Hepatocyte (in vitro differentiated cells): Measurements from ENCODE around the gene ALOXE3. TPM values are rescaled to one million over a fixed set of nuclear protein-coding genes. Genes with fewer than 3 reads are reported as not detected.

ENCODE experiments used
- DNase-seq: peaks from one replicate; pipeline ENCODE4 v3.0.0-alpha.2; 2016; ENCODE audit warnings: low spot score
- H2AFZ ChIP-seq: fragments of 200-600 bp; sonication (generic); 2 replicates; pipeline ENCODE4 v1.6.0; 2016; ENCODE audit warnings: antibody characterized with exemption, mild to moderate bottlenecking
- H3K27ac ChIP-seq: fragments of 200-600 bp; sonication (generic); 2 replicates; pipeline ENCODE4 v1.5.1; 2016; ENCODE audit warnings: mild to moderate bottlenecking
- H3K27me3 ChIP-seq: fragments of 200-600 bp; sonication (generic); 2 replicates; pipeline ENCODE4 v1.6.1; 2016
- H3K36me3 ChIP-seq: fragments of 200-600 bp; sonication (generic); replicated peaks from 2 replicates; pipeline ENCODE4 v1.5.1; 2016; ENCODE audit warnings: low read depth; ENCODE audit not compliant: insufficient read depth
- H3K4me1 ChIP-seq: fragments of 200-600 bp; sonication (generic); 2 replicates; pipeline ENCODE4 v1.5.1; 2016; ENCODE audit warnings: mild to moderate bottlenecking, moderate library complexity; ENCODE audit not compliant: insufficient read depth
- H3K4me2 ChIP-seq: fragments of 200-600 bp; sonication (generic); 2 replicates; pipeline ENCODE4 v1.6.0; 2016
- H3K4me3 ChIP-seq: fragments of 200-600 bp; sonication (generic); 2 replicates; pipeline ENCODE4 v1.5.1; 2016; ENCODE audit warnings: mild to moderate bottlenecking
- H3K79me2 ChIP-seq: fragments of 200-600 bp; sonication (generic); 2 replicates; pipeline ENCODE4 v1.6.0; 2017; ENCODE audit warnings: mild to moderate bottlenecking
- H3K9me2 ChIP-seq: fragments of 200-600 bp; sonication (generic); replicated peaks from 2 replicates; pipeline ENCODE4 v1.6.0; 2017; ENCODE audit warnings: mild to moderate bottlenecking; ENCODE audit not compliant: insufficient read depth
- H3K9me3 ChIP-seq: fragments of 200-600 bp; sonication (generic); 2 replicates; pipeline ENCODE4 v1.5.1; 2016; ENCODE audit warnings: low read depth, mild to moderate bottlenecking
- H4K20me1 ChIP-seq: fragments of 200-600 bp; sonication (generic); 2 replicates; pipeline ENCODE4 v1.6.0; 2016; ENCODE audit warnings: mild to moderate bottlenecking; ENCODE audit not compliant: insufficient read depth, poor library complexity, severe bottlenecking
- EZH2 ChIP-seq: fragments of 200-600 bp; sonication (generic); IDR thresholded peaks from 2 replicates; pipeline ENCODE4 v1.6.1; 2016; ENCODE audit warnings: antibody characterized with exemption, mild to moderate bottlenecking, borderline replicate concordance
- EZH2phosphoT487 ChIP-seq: fragments of 200-600 bp; sonication (generic); IDR thresholded peaks from one replicate; pipeline ENCODE4 v1.6.1; 2018; ENCODE audit warnings: antibody characterized with exemption, mild to moderate bottlenecking, low read depth, moderate library complexity; ENCODE audit not compliant: unreplicated experiment, severe bottlenecking
- WGBS: methylation state at CpG from one replicate; pipeline ENCODE4 v1.1.6; 2016; ENCODE audit warnings: low lambda C conversion rate; ENCODE audit errors: missing lambda C conversion rate; 5-methylcytosine and 5-hydroxymethylcytosine counted together
- polyA plus RNA-seq: library from polyadenylated mRNA; unstranded; fragments of >200 nt; fragmentation: Nextera tagmentation; extraction: Ambion mirVana; gene quantifications from 2 replicates; pipeline ENCODE4 v1.2.1, GENCODE V29; 2016
- total RNA-seq: library from RNA; depleted of rRNA; stranded (reverse); fragments of >200 nt; gene quantifications from 2 replicates; pipeline ENCODE4 v1.2.3, GENCODE V29; 2014
- TF ChIP-seq, protein P1 (sequence below): fragments of 200-600 bp; sonication (generic); IDR thresholded peaks from 2 replicates; pipeline ENCODE4 v1.5.1; 2016; ENCODE audit warnings: antibody characterized with exemption, mild to moderate bottlenecking; ENCODE audit not compliant: poor library complexity

ALOXE3 gene
- total and polyA plus RNA-seq, 2 experiments from 2014 or later, result 0.77 to 1.5 TPM

DNA sequence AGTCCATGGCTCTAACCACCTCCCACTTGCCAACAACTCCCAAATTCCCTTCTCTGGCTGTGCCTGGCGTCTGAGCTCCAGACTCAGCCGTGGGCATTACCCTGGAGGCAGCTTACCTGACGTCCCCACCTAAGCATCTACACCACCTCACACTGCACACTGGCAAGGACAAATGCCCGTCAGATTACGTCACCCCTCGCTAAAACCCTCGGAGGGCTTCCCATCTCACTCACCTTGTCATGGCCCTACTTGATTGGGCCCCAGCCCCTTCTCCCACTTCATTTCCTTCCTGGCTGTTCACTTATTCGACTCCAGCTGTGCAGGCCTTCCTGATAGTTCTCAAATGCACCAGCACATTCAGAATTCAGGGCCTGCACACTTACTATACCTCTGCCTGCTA is 13.4 kb downstream of the ALOXE3 start:
- no peak for DNase-seq
- no peaks in the 10 kb centered on the region for H3K9me2 ChIP-seq
- no peak overlapping the region for H2AFZ ChIP-seq
- TF ChIP-seq EZH2phosphoT487 (no peak), EZH2 (no peak)
- TF ChIP-seq, protein P1, sequence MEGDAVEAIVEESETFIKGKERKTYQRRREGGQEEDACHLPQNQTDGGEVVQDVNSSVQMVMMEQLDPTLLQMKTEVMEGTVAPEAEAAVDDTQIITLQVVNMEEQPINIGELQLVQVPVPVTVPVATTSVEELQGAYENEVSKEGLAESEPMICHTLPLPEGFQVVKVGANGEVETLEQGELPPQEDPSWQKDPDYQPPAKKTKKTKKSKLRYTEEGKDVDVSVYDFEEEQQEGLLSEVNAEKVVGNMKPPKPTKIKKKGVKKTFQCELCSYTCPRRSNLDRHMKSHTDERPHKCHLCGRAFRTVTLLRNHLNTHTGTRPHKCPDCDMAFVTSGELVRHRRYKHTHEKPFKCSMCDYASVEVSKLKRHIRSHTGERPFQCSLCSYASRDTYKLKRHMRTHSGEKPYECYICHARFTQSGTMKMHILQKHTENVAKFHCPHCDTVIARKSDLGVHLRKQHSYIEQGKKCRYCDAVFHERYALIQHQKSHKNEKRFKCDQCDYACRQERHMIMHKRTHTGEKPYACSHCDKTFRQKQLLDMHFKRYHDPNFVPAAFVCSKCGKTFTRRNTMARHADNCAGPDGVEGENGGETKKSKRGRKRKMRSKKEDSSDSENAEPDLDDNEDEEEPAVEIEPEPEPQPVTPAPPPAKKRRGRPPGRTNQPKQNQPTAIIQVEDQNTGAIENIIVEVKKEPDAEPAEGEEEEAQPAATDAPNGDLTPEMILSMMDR, result no peak
- no peak overlapping the region for H3K4me2 ChIP-seq
- H3K4me3 ChIP-seq, result no peak overlapping the region
- no peaks in the 10 kb centered on the region for H3K79me2 ChIP-seq
- H3K4me1 ChIP-seq, result peaks cover 3% of the 10 kb centered on the region
- no peaks in the 10 kb centered on the region for H3K9me3 ChIP-seq
- no peaks in the 10 kb centered on the region for H3K27me3 ChIP-seq
- H3K27ac ChIP-seq, result no peak overlapping the region
- H3K36me3 ChIP-seq, result no peaks in the 10 kb centered on the region
- no peaks in the 10 kb centered on the region for H4K20me1 ChIP-seq
- WGBS, result 84% methylated on average over 8 of the region's 8 CpGs

DNA sequence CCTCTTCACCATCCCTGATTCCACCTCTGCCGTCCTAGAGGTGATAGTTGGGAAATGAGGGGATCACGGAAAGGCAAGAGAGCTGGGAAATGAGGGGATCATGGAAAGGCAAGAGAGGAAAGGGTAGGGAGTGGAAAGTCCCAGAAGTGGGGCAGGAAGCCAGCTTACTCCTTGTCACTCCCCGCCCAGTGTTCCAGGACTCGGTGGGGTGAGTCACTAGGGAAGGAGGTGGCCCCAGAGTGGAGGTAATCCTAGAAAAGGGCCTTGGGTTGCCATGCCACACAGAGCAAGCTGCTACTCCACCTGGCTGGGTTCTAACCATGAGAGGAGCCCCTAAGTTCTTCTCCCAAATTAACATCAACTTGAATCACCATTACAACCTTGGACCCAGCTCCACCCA is 14.8 kb downstream of the ALOXE3 start:
- no peaks in the 10 kb centered on the region for H3K79me2 ChIP-seq
- no peak overlapping the region for H3K4me2 ChIP-seq
- no peaks in the 10 kb centered on the region for H3K9me3 ChIP-seq
- H3K9me2 ChIP-seq, result no peaks in the 10 kb centered on the region
- no peak overlapping the region for H2AFZ ChIP-seq
- no peak for DNase-seq
- no peak overlapping the region for H3K27ac ChIP-seq
- 88% methylated on average over 4 of the region's 4 CpGs for WGBS
- H3K27me3 ChIP-seq, result no peaks in the 10 kb centered on the region
- H4K20me1 ChIP-seq, result no peaks in the 10 kb centered on the region
- H3K4me1 ChIP-seq, result no peaks in the 10 kb centered on the region
- no peaks in the 10 kb centered on the region for H3K36me3 ChIP-seq
- no peak overlapping the region for H3K4me3 ChIP-seq
- TF ChIP-seq EZH2 (no peak), EZH2phosphoT487 (no peak)
- TF ChIP-seq, protein P1, result no peak

DNA sequence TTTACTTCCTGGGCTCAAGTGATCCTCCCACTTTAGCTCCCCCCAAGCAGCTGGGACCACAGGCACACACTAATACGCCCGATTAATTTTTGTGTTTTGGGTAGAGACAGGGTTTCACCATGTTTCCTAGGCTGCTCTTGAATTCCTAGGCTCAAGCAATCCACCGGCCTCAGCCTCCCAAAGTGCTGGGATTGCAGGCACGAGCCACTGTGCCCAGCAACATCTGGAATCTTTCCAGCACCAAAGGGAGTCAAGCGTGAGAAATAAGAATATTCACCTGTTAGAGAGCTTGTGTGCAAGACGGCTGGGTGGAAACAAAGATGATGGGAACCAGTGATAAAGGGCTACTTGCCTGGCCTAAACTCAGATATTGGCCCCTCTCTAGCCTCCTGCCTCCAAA is 16.6 kb downstream of the ALOXE3 start:
- no peak overlapping the region for H3K4me3 ChIP-seq
- H3K9me3 ChIP-seq, result no peaks in the 10 kb centered on the region
- TF ChIP-seq EZH2phosphoT487, result no peak
- TF ChIP-seq EZH2, result no peak
- TF ChIP-seq, protein P1, result no peak
- H3K4me2 ChIP-seq, result no peak overlapping the region
- H4K20me1 ChIP-seq, result no peaks in the 10 kb centered on the region
- no peak overlapping the region for H2AFZ ChIP-seq
- H3K4me1 ChIP-seq, result no peaks in the 10 kb centered on the region
- no peaks in the 10 kb centered on the region for H3K9me2 ChIP-seq
- H3K36me3 ChIP-seq, result no peaks in the 10 kb centered on the region
- no peak for DNase-seq
- H3K79me2 ChIP-seq, result no peaks in the 10 kb centered on the region
- no peak overlapping the region for H3K27ac ChIP-seq
- WGBS, result 67% methylated on average over 6 of the region's 6 CpGs
- H3K27me3 ChIP-seq, result no peaks in the 10 kb centered on the region

DNA sequence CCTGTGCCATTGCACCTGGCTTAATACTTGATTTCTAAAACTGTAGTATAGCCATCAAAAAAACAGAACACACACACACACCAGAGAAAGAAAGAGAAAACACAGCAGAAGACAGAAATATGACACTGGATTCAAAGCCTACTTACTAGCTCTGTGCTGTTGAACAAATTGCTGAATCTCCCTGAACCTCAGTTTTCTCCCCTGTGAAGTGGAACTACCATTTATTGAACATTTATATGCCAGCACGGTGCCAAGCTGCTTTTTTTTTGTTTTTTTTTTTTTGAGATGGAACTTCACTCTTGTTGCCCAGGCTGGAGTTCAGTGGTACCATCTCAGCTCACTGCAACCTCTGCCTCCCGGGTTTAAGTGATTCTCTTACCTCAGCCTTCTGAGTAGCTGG is 17.6 kb downstream of the ALOXE3 start:
- H3K4me2 ChIP-seq, result no peak overlapping the region
- no peak overlapping the region for H3K4me3 ChIP-seq
- no peak overlapping the region for H2AFZ ChIP-seq
- H3K9me2 ChIP-seq, result no peaks in the 10 kb centered on the region
- no peak overlapping the region for H3K27ac ChIP-seq
- no peaks in the 10 kb centered on the region for H3K79me2 ChIP-seq
- DNase-seq, result no peak
- no peaks in the 10 kb centered on the region for H3K4me1 ChIP-seq
- H4K20me1 ChIP-seq, result no peaks in the 10 kb centered on the region
- no peaks in the 10 kb centered on the region for H3K9me3 ChIP-seq
- H3K36me3 ChIP-seq, result no peaks in the 10 kb centered on the region
- WGBS, result 77% methylated on average over 2 of the region's 2 CpGs
- no peaks in the 10 kb centered on the region for H3K27me3 ChIP-seq
- TF ChIP-seq EZH2phosphoT487 (no peak), EZH2 (no peak)
- TF ChIP-seq, protein P1, result no peak
